ENCODE results near the gene FMNL2.

The FMNL2 gene

DNA sequence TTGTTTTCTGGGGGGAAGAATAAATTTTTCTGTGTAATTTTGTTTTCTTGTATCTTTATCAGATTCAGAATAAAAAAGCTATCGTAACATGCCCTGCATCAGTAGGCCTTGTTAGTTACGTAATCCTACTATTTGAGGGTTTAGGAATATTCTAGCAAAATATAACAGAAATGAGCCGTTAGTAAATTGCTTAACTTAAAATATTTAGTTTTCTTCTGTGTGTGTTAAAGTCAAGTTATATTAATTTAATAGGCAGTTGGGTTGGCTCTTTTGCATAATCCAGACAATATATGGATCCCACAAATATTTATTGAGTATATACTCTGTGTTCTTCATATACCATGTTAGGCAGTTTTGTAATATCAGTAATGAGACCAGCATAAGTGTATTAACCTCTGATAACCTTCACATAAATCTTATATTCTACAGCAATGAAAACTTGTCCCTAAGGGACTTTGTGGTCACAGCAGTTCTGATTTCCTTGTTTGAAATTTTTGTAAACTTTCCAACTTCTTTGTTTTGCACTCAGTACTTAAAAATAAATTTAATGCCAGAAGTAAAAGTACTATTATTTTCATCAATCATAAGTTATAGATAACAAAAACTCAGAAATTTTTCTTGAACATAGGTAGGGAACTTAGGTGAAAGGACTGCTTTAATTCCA is 151.9 kb downstream of the FMNL2 start:
- DNase-seq (ENCODE audit: low read depth) = no peak
- TF ChIP-seq, protein P1, sequence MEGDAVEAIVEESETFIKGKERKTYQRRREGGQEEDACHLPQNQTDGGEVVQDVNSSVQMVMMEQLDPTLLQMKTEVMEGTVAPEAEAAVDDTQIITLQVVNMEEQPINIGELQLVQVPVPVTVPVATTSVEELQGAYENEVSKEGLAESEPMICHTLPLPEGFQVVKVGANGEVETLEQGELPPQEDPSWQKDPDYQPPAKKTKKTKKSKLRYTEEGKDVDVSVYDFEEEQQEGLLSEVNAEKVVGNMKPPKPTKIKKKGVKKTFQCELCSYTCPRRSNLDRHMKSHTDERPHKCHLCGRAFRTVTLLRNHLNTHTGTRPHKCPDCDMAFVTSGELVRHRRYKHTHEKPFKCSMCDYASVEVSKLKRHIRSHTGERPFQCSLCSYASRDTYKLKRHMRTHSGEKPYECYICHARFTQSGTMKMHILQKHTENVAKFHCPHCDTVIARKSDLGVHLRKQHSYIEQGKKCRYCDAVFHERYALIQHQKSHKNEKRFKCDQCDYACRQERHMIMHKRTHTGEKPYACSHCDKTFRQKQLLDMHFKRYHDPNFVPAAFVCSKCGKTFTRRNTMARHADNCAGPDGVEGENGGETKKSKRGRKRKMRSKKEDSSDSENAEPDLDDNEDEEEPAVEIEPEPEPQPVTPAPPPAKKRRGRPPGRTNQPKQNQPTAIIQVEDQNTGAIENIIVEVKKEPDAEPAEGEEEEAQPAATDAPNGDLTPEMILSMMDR (IDR thresholded peaks at IDR 0.05; ENCODE audit: low read depth, low read length, missing control alignments) = no peak
- no peak overlapping the region for H3K4me3 ChIP-seq (ENCODE audit: low read depth, low read length)
- in situ Hi-C loops (cut with HindIII; ENCODE audit: low sequenced_read_pairs) = no loop called here

DNA sequence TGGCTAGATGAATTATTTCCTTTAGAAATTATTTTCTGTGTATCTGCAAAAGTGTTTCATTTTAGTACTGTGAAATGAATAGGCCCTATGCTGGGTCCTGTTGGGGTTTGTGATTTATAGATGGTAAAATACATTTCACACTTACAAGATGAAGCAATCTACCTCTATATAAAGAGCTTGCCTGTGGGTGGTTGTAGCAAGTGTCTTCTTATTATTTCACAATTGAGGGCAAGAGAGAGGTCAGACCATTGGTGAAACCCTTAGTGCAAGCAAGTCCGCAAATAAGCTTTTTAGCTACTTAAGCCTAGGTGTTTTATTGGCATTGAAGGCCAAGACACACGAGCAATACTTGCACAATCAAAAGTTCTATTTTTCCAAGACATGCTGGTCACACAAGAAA is 153.1 kb downstream of the FMNL2 start:
- TF ChIP-seq, protein P1 (IDR thresholded peaks at IDR 0.05; ENCODE audit: low read depth, low read length, missing control alignments) = no peak
- in situ Hi-C loops (cut with HindIII; ENCODE audit: low sequenced_read_pairs) = no loop called here
- no peak overlapping the region for H3K4me3 ChIP-seq (ENCODE audit: low read depth, low read length)
- DNase-seq (ENCODE audit: low read depth) = no peak

DNA sequence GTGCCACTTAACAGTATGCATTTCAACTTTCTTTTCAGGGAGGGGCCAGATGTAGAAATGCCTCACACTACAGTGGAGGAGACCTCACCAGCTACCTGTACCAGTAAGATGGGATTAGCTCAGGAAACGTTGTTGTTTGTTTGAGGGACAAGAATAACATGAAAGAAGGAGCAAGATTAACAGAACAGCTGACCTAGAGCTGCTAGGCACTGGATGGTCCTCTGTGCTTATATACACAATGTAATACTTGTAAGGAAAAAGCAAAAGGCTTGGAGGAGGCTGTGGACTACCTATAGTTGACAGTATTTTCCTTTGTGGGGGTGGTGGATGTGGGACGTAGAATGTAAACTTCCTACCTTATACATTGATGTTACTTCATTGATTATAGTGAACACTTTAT is 154.4 kb downstream of the FMNL2 start:
- no peak for DNase-seq (ENCODE audit: low read depth)
- in situ Hi-C loops (cut with HindIII; ENCODE audit: low sequenced_read_pairs) = no loop called here
- H3K4me3 ChIP-seq (ENCODE audit: low read depth, low read length) = no peak overlapping the region
- TF ChIP-seq, protein P1 (IDR thresholded peaks at IDR 0.05; ENCODE audit: low read depth, low read length, missing control alignments) = no peak

DNA sequence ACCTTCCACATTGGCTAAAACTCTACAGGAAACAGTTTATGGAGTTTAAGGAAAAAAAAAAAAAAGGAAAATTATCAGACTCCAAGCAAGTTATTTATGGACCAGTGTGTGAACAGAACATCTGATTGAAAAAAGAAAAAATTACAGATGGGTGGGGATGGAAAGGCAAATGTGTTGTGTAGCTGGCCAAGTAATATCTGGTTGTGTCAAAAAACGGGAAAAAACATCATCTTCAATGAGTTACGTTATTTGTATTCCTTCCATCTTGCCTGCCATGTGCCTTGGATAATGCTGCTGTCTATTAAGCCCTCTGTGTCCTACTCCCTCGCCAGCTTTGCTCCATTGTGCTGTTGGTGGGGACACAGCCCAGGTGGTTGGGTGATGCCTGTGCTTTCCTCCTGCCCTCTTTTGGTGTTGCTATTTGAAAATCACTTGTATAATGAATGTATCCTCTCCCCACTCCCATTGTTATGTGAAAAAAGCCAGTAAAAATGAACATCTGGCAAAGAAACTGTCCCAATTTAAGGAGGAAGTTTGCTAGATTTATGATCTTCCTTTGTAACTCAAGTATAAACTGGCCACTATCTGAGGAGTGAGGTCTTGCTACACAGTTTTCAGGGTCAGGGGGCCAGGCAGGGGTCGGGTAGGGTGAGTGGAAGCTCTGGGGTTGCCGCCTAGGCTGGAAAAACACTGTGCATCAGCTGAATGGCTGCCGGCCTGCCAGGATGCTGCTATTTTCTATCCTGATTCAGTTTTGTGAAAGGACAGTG is 155.9 kb downstream of the FMNL2 start:
- in situ Hi-C loops (cut with HindIII; ENCODE audit: low sequenced_read_pairs) = no loop called here
- TF ChIP-seq, protein P1 (IDR thresholded peaks at IDR 0.05; ENCODE audit: low read depth, low read length, missing control alignments) = no peak
- no peak for DNase-seq (ENCODE audit: low read depth)
- no peak overlapping the region for H3K4me3 ChIP-seq (ENCODE audit: low read depth, low read length)

DNA sequence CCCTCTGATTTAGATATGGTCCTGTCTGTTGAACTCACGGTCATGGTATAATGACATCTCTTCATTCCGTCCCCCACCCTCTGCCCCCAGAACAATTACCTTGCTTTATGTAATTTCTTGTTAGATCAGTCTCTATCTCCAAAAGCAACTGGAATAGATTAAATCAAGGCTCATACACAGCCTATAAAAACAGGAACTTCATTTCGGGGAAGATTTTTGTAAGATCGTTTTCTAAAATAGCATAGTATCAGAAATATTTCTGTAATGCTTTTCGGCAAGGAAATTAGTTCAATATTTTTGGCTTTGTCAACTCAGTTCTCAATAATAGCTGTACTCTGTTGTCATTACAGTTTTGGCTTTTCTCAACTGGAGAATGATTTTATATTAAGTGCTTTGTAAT is 157.2 kb downstream of the FMNL2 start:
- in situ Hi-C loops (cut with HindIII; ENCODE audit: low sequenced_read_pairs) = no loop called here

DNA sequence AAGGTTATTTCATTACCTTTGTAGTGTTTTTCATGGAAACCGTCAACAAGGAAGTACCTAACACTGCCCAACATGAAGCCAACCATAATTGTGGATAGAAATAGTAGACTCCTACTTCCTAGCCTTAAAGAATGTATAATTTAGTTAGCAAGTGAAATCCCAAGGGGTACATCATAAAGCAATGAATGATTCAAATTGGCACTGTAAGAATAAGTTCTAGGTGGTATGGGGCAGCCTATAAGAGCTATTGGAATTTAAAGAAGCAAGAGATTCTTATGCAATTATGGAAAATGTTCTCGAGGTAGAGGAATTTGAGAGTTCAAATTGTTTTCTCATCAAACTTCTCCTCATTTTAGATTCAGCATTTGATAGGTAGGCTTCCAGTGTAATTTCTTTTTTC is 157.9 kb downstream of the FMNL2 start:
- in situ Hi-C loops (cut with HindIII; ENCODE audit: low sequenced_read_pairs) = no loop called here
- TF ChIP-seq, protein P1 (IDR thresholded peaks at IDR 0.05; ENCODE audit: low read depth, low read length, missing control alignments) = no peak
- no peak for DNase-seq (ENCODE audit: low read depth)
- no peak overlapping the region for H3K4me3 ChIP-seq (ENCODE audit: low read depth, low read length)

More for the DNA sequence above, 157.2 kb downstream of the FMNL2 start:
- DNase-seq (ENCODE audit: low read depth) = no peak
- no peak overlapping the region for H3K4me3 ChIP-seq (ENCODE audit: low read depth, low read length)
- TF ChIP-seq, protein P1 (IDR thresholded peaks at IDR 0.05; ENCODE audit: low read depth, low read length, missing control alignments) = no peak
